Mesothelial cell of epicardium (in vitro differentiated cells): ENCODE results near the gene PDZK1. TPM values are rescaled to one million over a fixed set of nuclear protein-coding genes. Genes with fewer than 3 reads are reported as not detected.

Experiments
- total RNA-seq: library from RNA; stranded (reverse); gene quantifications from 3 replicates; pipeline ENCODE4 v1.2.1, GENCODE V29; 2021

Gene PDZK1
- total RNA-seq, 1 donor from 2014 or later, result 0.51 TPM

Other genes starting within 250 kb of the PDZK1 start
- gene GPR89A, start 99.4 kb downstream of the PDZK1 start, total RNA-seq, result 21.6 to 31.5 TPM (median 26.3 TPM) in 3 replicates
- gene CD160, start 12.1 kb upstream of the PDZK1 start, total RNA-seq, result 0.23 TPM in 1 of 3 replicates, not detected in the others
- 13.9 to 15.3 TPM (median 15.0 TPM) in 3 replicates for gene RNF115, start 116.7 kb upstream of the PDZK1 start, total RNA-seq
- gene POLR3C, start 116.8 kb upstream of the PDZK1 start, total RNA-seq, result 32.5 to 34.2 TPM (median 33.5 TPM) in 3 replicates
- 4.7 to 5.4 TPM (median 5.3 TPM) in 3 replicates for gene NUDT17, start 138.3 kb upstream of the PDZK1 start, total RNA-seq
- gene PIAS3, start 151.7 kb upstream of the PDZK1 start, total RNA-seq, result 57.6 to 62.6 TPM (median 62.0 TPM) in 3 replicates
- 0.40 to 0.61 TPM (median 0.58 TPM) in 3 replicates for gene ANKRD35, start 178.5 kb upstream of the PDZK1 start, total RNA-seq
- gene ITGA10, start 202.7 kb upstream of the PDZK1 start, total RNA-seq, result 0.38 to 0.60 TPM (median 0.59 TPM) in 3 replicates
- gene PEX11B, start 211.3 kb upstream of the PDZK1 start, total RNA-seq, result 26.8 to 27.2 TPM (median 26.9 TPM) in 3 replicates
- 146 to 154 TPM (median 148 TPM) in 3 replicates for gene RBM8A, start 220.1 kb upstream of the PDZK1 start, total RNA-seq